Measurements from ENCODE around the gene REX1BD. TPM values are rescaled to one million over a fixed set of nuclear protein-coding genes. Genes with fewer than 3 reads are reported as not detected.

REX1BD gene
- total and polyA plus RNA-seq, 2 of the 13 experiments (the other 11 are each of a cell fraction or from before 2014, with no cell fraction given): 7.5 to 25.4 TPM

DNA sequence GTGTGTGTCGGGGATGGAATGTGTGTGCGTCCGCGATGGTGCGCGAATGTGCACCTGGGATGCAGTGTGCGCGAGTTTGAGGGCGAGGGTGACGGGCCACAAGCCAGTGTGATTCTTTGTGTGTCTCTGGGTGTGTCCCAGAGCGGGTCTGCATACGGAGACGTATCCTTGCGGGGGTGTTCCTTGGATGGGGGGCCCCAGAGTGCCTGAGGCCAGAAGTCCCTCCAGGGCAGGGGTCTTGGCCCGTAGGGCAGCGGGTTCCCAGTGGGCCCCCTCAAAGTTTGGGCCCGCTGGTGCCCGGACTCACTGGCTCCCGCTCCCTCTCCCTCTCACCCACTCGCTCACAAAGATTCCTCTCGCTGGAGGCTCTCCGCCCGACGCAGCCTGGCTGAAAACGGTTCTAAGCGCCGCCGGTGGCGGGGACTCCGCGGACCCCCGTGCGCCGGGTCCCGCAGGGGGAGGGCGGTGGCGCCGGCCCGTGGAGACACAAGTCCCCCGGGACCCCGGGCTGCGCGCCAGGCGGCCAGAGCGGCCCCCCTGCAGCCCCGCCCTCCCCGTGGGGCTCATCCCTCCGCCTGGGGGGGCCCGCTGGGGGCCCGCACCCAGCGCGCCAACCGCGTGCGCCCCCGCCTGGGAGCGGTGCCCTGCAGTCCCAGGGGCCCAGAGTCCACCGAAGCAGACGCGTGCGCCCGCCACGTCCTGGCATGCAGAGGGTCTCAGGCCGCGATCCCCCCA, 17.1 kb downstream of the REX1BD start (continued):
- TF ChIP-seq, protein P1, sequence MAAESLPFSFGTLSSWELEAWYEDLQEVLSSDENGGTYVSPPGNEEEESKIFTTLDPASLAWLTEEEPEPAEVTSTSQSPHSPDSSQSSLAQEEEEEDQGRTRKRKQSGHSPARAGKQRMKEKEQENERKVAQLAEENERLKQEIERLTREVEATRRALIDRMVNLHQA (CRISPR knock-in tag; IDR thresholded peaks at IDR 0.05): no peak
- TF ChIP-seq ZNF160 (CRISPR knock-in tag; IDR thresholded peaks at IDR 0.05) (0 out of 2 replicates have a peak, but pooled peaks have one; percentile 4), TEAD3 (CRISPR knock-in tag; optimal IDR thresholded peaks at IDR 0.05; ENCODE audit: borderline replicate concordance) (peak; percentile 53), POLR2G (IDR thresholded peaks at IDR 0.05; ENCODE audit: low read depth, low read length) (peak; percentile 55; the same call in 1 of the 2 replicates), PAX8 (CRISPR knock-in tag; IDR thresholded peaks at IDR 0.05; ENCODE audit: borderline replicate concordance) (no peak), ZFY (CRISPR knock-in tag; IDR thresholded peaks at IDR 0.05) (peak; percentile 75), RBM22 (optimal IDR thresholded peaks at IDR 0.05; ENCODE audit: low read length) (no peak), SIN3B (IDR thresholded peaks at IDR 0.05; ENCODE audit: low read length) (no peak), STAG1 (CRISPR knock-in tag; IDR thresholded peaks at IDR 0.05) (no peak), RBFOX2 (IDR thresholded peaks at IDR 0.05; ENCODE audit: low read depth, low read length) (peak; percentile 71), PHF21A (CRISPR knock-in tag; IDR thresholded peaks at IDR 0.05) (peak; percentile 31; the same call in 1 of the 2 replicates), PHF8 (CRISPR knock-in tag; IDR thresholded peaks at IDR 0.05) (peak; percentile 65), ZNF7 (CRISPR knock-in tag; IDR thresholded peaks at IDR 0.05) (no peak), NCOA2 (CRISPR knock-in tag; IDR thresholded peaks at IDR 0.05) (no peak), YEATS4 (CRISPR knock-in tag; IDR thresholded peaks at IDR 0.05; ENCODE audit: borderline replicate concordance) (peak; percentile 73; the same call in 1 of the 2 replicates), KLF16 (CRISPR knock-in tag; IDR thresholded peaks at IDR 0.05) (peak in 1 of 2 experiments; percentile 43; a peak in 1 of 4 replicates), RORA (CRISPR knock-in tag; IDR thresholded peaks at IDR 0.05) (no peak), ZNF446 (CRISPR knock-in tag; IDR thresholded peaks at IDR 0.05) (peak; percentile 61), MBNL3 (CRISPR knock-in tag; conservative IDR thresholded peaks at IDR 0.05) (no peak), ZNF44 (CRISPR knock-in tag; IDR thresholded peaks at IDR 0.05) (no peak), THAP11 (CRISPR knock-in tag; IDR thresholded peaks at IDR 0.05) (0 out of 2 replicates have a peak, but pooled peaks have one; percentile 18)
- TF ChIP-seq, protein P2, sequence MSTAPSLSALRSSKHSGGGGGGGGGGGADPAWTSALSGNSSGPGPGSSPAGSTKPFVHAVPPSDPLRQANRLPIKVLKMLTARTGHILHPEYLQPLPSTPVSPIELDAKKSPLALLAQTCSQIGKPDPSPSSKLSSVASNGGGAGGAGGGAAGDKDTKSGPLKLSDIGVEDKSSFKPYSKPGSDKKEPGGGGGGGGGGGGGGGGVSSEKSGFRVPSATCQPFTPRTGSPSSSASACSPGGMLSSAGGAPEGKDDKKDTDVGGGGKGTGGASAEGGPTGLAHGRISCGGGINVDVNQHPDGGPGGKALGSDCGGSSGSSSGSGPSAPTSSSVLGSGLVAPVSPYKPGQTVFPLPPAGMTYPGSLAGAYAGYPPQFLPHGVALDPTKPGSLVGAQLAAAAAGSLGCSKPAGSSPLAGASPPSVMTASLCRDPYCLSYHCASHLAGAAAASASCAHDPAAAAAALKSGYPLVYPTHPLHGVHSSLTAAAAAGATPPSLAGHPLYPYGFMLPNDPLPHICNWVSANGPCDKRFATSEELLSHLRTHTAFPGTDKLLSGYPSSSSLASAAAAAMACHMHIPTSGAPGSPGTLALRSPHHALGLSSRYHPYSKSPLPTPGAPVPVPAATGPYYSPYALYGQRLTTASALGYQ (CRISPR knock-in tag; IDR thresholded peaks at IDR 0.05): 0 out of 2 replicates have a peak, but pooled peaks have one; percentile 29
- TF ChIP-seq, protein P3, sequence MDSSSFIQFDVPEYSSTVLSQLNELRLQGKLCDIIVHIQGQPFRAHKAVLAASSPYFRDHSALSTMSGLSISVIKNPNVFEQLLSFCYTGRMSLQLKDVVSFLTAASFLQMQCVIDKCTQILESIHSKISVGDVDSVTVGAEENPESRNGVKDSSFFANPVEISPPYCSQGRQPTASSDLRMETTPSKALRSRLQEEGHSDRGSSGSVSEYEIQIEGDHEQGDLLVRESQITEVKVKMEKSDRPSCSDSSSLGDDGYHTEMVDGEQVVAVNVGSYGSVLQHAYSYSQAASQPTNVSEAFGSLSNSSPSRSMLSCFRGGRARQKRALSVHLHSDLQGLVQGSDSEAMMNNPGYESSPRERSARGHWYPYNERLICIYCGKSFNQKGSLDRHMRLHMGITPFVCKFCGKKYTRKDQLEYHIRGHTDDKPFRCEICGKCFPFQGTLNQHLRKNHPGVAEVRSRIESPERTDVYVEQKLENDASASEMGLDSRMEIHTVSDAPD (CRISPR knock-in tag; IDR thresholded peaks at IDR 0.05): no peak
- TF ChIP-seq, protein P4, sequence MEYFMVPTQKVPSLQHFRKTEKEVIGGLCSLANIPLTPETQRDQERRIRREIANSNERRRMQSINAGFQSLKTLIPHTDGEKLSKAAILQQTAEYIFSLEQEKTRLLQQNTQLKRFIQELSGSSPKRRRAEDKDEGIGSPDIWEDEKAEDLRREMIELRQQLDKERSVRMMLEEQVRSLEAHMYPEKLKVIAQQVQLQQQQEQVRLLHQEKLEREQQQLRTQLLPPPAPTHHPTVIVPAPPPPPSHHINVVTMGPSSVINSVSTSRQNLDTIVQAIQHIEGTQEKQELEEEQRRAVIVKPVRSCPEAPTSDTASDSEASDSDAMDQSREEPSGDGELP (IDR thresholded peaks at IDR 0.05; ENCODE audit: borderline replicate concordance, low read depth): peak; percentile 31; the same call in 1 of the 2 replicates
- TF ChIP-seq, protein P5, sequence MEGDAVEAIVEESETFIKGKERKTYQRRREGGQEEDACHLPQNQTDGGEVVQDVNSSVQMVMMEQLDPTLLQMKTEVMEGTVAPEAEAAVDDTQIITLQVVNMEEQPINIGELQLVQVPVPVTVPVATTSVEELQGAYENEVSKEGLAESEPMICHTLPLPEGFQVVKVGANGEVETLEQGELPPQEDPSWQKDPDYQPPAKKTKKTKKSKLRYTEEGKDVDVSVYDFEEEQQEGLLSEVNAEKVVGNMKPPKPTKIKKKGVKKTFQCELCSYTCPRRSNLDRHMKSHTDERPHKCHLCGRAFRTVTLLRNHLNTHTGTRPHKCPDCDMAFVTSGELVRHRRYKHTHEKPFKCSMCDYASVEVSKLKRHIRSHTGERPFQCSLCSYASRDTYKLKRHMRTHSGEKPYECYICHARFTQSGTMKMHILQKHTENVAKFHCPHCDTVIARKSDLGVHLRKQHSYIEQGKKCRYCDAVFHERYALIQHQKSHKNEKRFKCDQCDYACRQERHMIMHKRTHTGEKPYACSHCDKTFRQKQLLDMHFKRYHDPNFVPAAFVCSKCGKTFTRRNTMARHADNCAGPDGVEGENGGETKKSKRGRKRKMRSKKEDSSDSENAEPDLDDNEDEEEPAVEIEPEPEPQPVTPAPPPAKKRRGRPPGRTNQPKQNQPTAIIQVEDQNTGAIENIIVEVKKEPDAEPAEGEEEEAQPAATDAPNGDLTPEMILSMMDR (CRISPR knock-in tag; IDR thresholded peaks at IDR 0.05): peak; percentile 56
